K562 (cell line): ENCODE measurements around the gene LIPM. TPM values are rescaled to one million over a fixed set of nuclear protein-coding genes. Genes with fewer than 3 reads are reported as not detected.

Experiments used
- ATAC-seq: fragments of 200-7000 bp; cut with Tn5 transposase; 3 replicates; pipeline ENCODE4 v1.9.1; 2020; ENCODE audit warnings: moderate library complexity
- BruUV-seq: library from RNA; stranded (reverse); fragments of 400-500 nt; replicated peaks from 2 replicates; lab custom pipeline; 2021; lab: Mats Ljungman, UMichigan
- CTCF ChIA-PET: fragments of 300-600 bp; formaldehyde crosslinking; extraction: SDS; loops from one replicate; lab custom pipeline; 2021; ENCODE audit warnings: low intra/inter-chr PET ratio; lab: Yijun Ruan, JAX
- POLR2A ChIA-PET: fragments of 300-600, 350-650 bp; sonication (Branson Sonifier 250); formaldehyde crosslinking; extraction: SDS; loops from one replicate; lab custom pipeline; 2021; ENCODE audit warnings: antibody characterized with exemption, inconsistent platforms; lab: Yijun Ruan, JAX
- DNase-seq, 4 experiments: peaks; one replicate each; pipeline versions ENCODE4 v3.0.0 to v3.0.0-alpha.2; 2011 to 2018; ENCODE audit warnings: low spot score in 3 of 4, mixed read lengths in 3 of 4; ENCODE audit errors: extremely low read depth in 1 of 4
- FAIRE-seq: peaks from 2 replicates; lab custom pipeline; 2011; peaks lifted over from hg19 to GRCh38; lab: Jason Lieb, UNC
- H2AFZ ChIP-seq: 2 replicates; pipeline ENCODE4 v1.6.0; 2011; ENCODE audit warnings: low read depth, low read length, control low read depth, inconsistent platforms
- H3K27ac ChIP-seq: fragments of 200-600 bp; 3 replicates; pipeline ENCODE4 v1.8.0; 2011; ENCODE audit warnings: low read depth, mild to moderate bottlenecking, control low read depth, inconsistent platforms, low read length, moderate library complexity, mixed read lengths; ENCODE audit errors: extremely low read depth
- H3K27me3 ChIP-seq, 2 experiments: fragments of 300-600 bp in 1 of 2; 2 replicates in 1 of 2; 3 replicates in 1 of 2; pipeline versions ENCODE4 v1.6.0 to v1.8.0; 2011; ENCODE audit warnings: inconsistent platforms in 2 of 2, low read length in 2 of 2, mild to moderate bottlenecking in 1 of 2, mixed read lengths in 1 of 2, moderate library complexity in 1 of 2; ENCODE audit not compliant: control insufficient read depth in 2 of 2, insufficient read depth in 2 of 2
- H3K36me3 ChIP-seq: fragments of 300-600 bp; 3 replicates; pipeline ENCODE4 v1.8.0; 2011; ENCODE audit warnings: mild to moderate bottlenecking, low read length, inconsistent platforms; ENCODE audit not compliant: control insufficient read depth, insufficient read depth
- H3K4me1 ChIP-seq, 2 experiments: fragments of 200-600 bp in 1 of 2; replicated peaks in 1 of 2; 2 replicates in 1 of 2; 3 replicates in 1 of 2; pipeline versions ENCODE4 v1.5.1 to v1.8.0; 2011; ENCODE audit warnings: inconsistent platforms in 2 of 2, low read length in 2 of 2, mild to moderate bottlenecking in 1 of 2, mixed read lengths in 1 of 2, moderate library complexity in 1 of 2; ENCODE audit not compliant: control insufficient read depth in 2 of 2, insufficient read depth in 2 of 2
- H3K4me2 ChIP-seq: 2 replicates; pipeline ENCODE4 v1.6.1; 2011; ENCODE audit warnings: low read length, control low read depth, inconsistent platforms, mixed read lengths; ENCODE audit not compliant: insufficient read depth
- H3K4me3 ChIP-seq: fragments of 200-600 bp; sonication (generic), shearing (Covaris generic); 2 replicates; pipeline ENCODE4 v1.5.1; 2016; ENCODE audit warnings: control low read depth, inconsistent platforms
- H3K79me2 ChIP-seq: fragments of 200-600 bp; 3 replicates; pipeline ENCODE4 v1.8.0; 2011; ENCODE audit warnings: low read length, inconsistent platforms; ENCODE audit not compliant: control insufficient read depth, insufficient read depth
- H3K9ac ChIP-seq, 2 experiments: 2 replicates each; pipeline versions ENCODE4 v1.6.0 to v1.6.1; 2011; ENCODE audit warnings: low read depth in 2 of 2, low read length in 2 of 2, control low read depth in 1 of 2, inconsistent platforms in 1 of 2, mild to moderate bottlenecking in 1 of 2, mixed read lengths in 1 of 2; ENCODE audit not compliant: insufficient read depth in 1 of 2
- H3K9me1 ChIP-seq: one replicate; pipeline ENCODE4 v1.6.0; 2011; ENCODE audit warnings: inconsistent platforms, mild to moderate bottlenecking, low read length, moderate library complexity; ENCODE audit not compliant: control insufficient read depth, insufficient read depth
- H3K9me3 ChIP-seq: replicated peaks from 2 replicates; pipeline ENCODE4 v1.5.1; 2011; ENCODE audit warnings: low read depth, low read length, inconsistent platforms; ENCODE audit not compliant: control insufficient read depth, insufficient read depth
- H4K20me1 ChIP-seq: replicated peaks from 2 replicates; pipeline ENCODE4 v1.6.1; 2011; ENCODE audit warnings: low read length, inconsistent platforms, mixed read lengths; ENCODE audit not compliant: control insufficient read depth, insufficient read depth
- ELK3 ChIP-seq: fragments of 450-650 bp; formaldehyde crosslinking; IDR thresholded peaks from 2 replicates; pipeline ENCODE4 v1.4.0; 2020; ENCODE audit warnings: mild to moderate bottlenecking
- GABPA ChIP-seq: fragments of 200-800 bp; sonication (Bioruptor generic); conservative IDR thresholded peaks from 2 replicates; pipeline ENCODE4 v1.6.1; 2016; ENCODE audit warnings: low read depth, missing genetic modification characterization, missing compliant biosample characterization
- MAFF ChIP-seq: IDR thresholded peaks from 2 replicates; pipeline ENCODE4 v1.6.1; 2012; ENCODE audit warnings: low read length, improper control_type of control experiment
- NFRKB ChIP-seq: fragments of 450-650 bp; IDR thresholded peaks from 2 replicates; pipeline ENCODE4 v1.6.1; 2016; ENCODE audit warnings: low read depth
- NR2F6 ChIP-seq: fragments of 450-650 bp; formaldehyde crosslinking; IDR thresholded peaks from 2 replicates; pipeline ENCODE4 v1.4.0; 2020; ENCODE audit warnings: mild to moderate bottlenecking
- POLR2A ChIP-seq: fragments of 450-650 bp; conservative IDR thresholded peaks from 2 replicates; pipeline ENCODE4 v1.6.1; 2016
- SRSF1 ChIP-seq: fragments of 200-400 bp; formaldehyde crosslinking; IDR thresholded peaks from 2 replicates; pipeline ENCODE4 v1.6.1; 2017; ENCODE audit warnings: mild to moderate bottlenecking, low read depth, low read length, moderate library complexity
- TRIM28 ChIP-seq: fragments of 450-650 bp; IDR thresholded peaks from 2 replicates; pipeline ENCODE4 v1.6.1; 2017
- XRCC5 ChIP-seq: fragments of 200-400 bp; formaldehyde crosslinking; IDR thresholded peaks from 2 replicates; pipeline ENCODE4 v1.6.1; 2017; ENCODE audit warnings: low read depth, mild to moderate bottlenecking, low read length
- ZNF41 ChIP-seq: fragments of 250-450 bp; sonication (Bioruptor Pico); conservative IDR thresholded peaks from 2 replicates; pipeline ENCODE4 v1.4.0; 2020; ENCODE audit warnings: mild to moderate bottlenecking
- WGBS: fragments of 100-300 bp; shearing (Covaris generic); methylation state at CpG from one replicate; pipeline ENCODE4 v1.1.6; 2016; ENCODE audit warnings: low coverage, mixed read lengths; ENCODE audit not compliant: insufficient coverage; ENCODE audit errors: missing lambda C conversion rate; 5-methylcytosine and 5-hydroxymethylcytosine counted together
- in situ Hi-C: fragments of 300-500 bp; cut with MboI; formaldehyde crosslinking; loops from 4 replicates; pipeline ENCODE4 v1.15.0; 2018; ENCODE audit warnings: inconsistent platforms, mixed read lengths
- intact Hi-C: fragments of 100-400 bp; cut with micrococcal nuclease; formaldehyde crosslinking; loops from 2 replicates; pipeline ENCODE4 v1.14.2; 2022
- polyA plus RNA-seq, 8 experiments: library from polyadenylated mRNA; depleted of rRNA in 4 of 8; stranded (reverse) in 5 of 8; unstranded in 3 of 8; fragments of >200 nt; fragmentation: Nextera tagmentation in 2 of 8; fragmentation: Illumina TruSeq in 1 of 8; extraction: Ambion mirVana in 2 of 8; extraction: Trizol in 1 of 8; gene quantifications; 2 replicates each; pipeline versions ENCODE4 v1.2.1 to v1.2.3, GENCODE V29; 2011 to 2014; ENCODE audit warnings: inconsistent platforms in 1 of 8, missing spikeins in 1 of 8
- total RNA-seq, 7 experiments: library from RNA; depleted of rRNA in 6 of 7; stranded (reverse); fragments of >200 nt in 6 of 7; fragmentation: Illumina TruSeq in 2 of 7; extraction: Trizol in 2 of 7; gene quantifications; 2 replicates each; pipeline versions ENCODE4 v1.2.1 to v1.2.3, GENCODE V29; 2011 to 2021; ENCODE audit warnings: low replicate concordance in 1 of 7

LIPM gene
- total and polyA plus RNA-seq, 9 of the 15 experiments (the other 6 are each of a cell fraction or from before 2014, with no cell fraction given): not detected

DNA sequence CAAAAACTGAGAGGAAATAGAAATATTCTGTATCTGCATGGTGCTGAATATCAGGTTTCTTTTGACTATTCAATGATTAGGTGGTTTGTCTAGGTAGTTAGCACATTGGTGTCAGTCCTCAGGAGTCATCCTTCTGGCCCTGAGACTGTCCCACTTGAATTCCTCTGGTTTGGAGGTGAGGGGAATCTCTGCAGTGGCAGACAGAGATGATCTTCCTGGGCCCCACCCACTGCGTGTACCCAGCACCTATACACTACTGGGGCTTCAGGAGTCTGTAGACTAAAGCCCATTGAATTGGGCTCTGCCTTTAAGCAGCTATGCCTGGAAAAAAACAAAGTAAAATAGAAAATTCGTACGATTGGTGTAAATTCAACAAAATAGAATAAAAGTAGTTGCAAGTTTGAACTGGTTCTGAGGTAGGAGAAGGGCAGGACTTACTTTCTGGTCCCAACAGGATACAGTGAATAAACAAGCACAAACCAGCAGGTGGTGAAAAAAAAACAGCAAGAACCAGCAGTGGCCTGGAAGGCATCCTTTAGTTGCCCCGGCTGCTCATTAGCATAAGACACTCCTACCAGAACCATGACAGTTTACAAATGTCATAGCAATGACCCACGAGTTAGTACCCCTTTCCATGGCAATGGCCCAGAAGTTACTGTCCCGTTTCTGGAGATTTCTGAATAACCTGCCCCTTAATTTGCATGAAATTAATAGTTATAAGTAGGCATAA is 1.7 kb downstream of the LIPM start:
- intact Hi-C loops: no loop called here
- Histone ChIP-seq H3K9ac (no peak overlapping the region), H4K20me1 (no peaks in the 10 kb centered on the region), H3K27ac (no peak overlapping the region), H3K36me3 (no peaks in the 10 kb centered on the region), H3K4me2 (no peak overlapping the region), H3K79me2 (no peaks in the 10 kb centered on the region), H2AFZ (no peak overlapping the region), H3K27me3 (no peaks in the 10 kb centered on the region), H3K4me1 (no peaks in the 10 kb centered on the region), H3K4me3 (no peak overlapping the region), H3K9me3 (no peaks in the 10 kb centered on the region), H3K9me1 (no peaks in the 10 kb centered on the region)
- WGBS: 1% methylated on average over 6 of the region's 6 CpGs
- TF ChIP-seq ELK3 (CRISPR knock-in tag) (no peak), NR2F6 (CRISPR knock-in tag) (no peak), SRSF1 (no peak), MAFF (no peak), TRIM28 (no peak), POLR2A (no peak), NFRKB (no peak), GABPA (tag) (no peak), ZNF41 (CRISPR knock-in tag) (no peak), XRCC5 (no peak)
- DNase-seq: no peak
- no peak for ATAC-seq
- BruUV-seq: no TSS peak
- POLR2A ChIA-PET: interaction anchor here (1.3 kb wide), 1 partner anchor 17 kb away, joined by 3 read pairs; no protein-coding TSS in a partner anchor
- in situ Hi-C loops: no loop called here
- FAIRE-seq: no peak
- CTCF ChIA-PET: no interaction called here
